Astrocyte of the spinal cord (primary cell): ENCODE measurements around the gene MCEMP1.

Experiments used
- DNase-seq: peaks from one replicate; pipeline ENCODE4 v3.0.0; 2011; ENCODE audit warnings: low read depth, low spot score
- H3K4me3 ChIP-seq: 2 replicates; pipeline ENCODE4 v1.5.1; 2011; ENCODE audit warnings: low read depth, mild to moderate bottlenecking, low read length, moderate library complexity
- CTCF ChIP-seq: IDR thresholded peaks from 2 replicates; pipeline ENCODE4 v1.5.1; 2012; ENCODE audit warnings: low read depth, mild to moderate bottlenecking, low read length, inconsistent platforms
- in situ Hi-C: cut with HindIII; loops from 2 replicates; pipeline ENCODE4 v1.10.0; 2017; ENCODE audit warnings: low sequenced_read_pairs

MCEMP1 gene

GRCh38 chr19:7685546-7686445 lies 8.9 kb downstream of the MCEMP1 start:
- in situ Hi-C loops: no loop called here
- H3K4me3 ChIP-seq: no peak overlapping the region
- TF ChIP-seq CTCF: no peak
- DNase-seq: no peak

- no peak for DNase-seq
- no peak overlapping the region for H3K4me3 ChIP-seq
- in situ Hi-C loops: no loop called here
- no peak for TF ChIP-seq CTCF
Observed at GRCh38 chr19:7687177-7687576, 10.3 kb downstream of the MCEMP1 start.

- in situ Hi-C loops: no loop called here
- TF ChIP-seq CTCF: no peak
- DNase-seq: no peak
- H3K4me3 ChIP-seq: no peak overlapping the region
Observed at GRCh38 chr19:7689165-7689564, 12.3 kb downstream of the MCEMP1 start.

GRCh38 chr19:7690779-7691258 lies 13.9 kb downstream of the MCEMP1 start:
- in situ Hi-C loops: no loop called here
- no peak for TF ChIP-seq CTCF
- no peak for DNase-seq
- H3K4me3 ChIP-seq: no peak overlapping the region

GRCh38 chr19:7691497-7691896 lies 14.6 kb downstream of the MCEMP1 start:
- TF ChIP-seq CTCF: no peak
- in situ Hi-C loops: no loop called here
- no peak overlapping the region for H3K4me3 ChIP-seq
- DNase-seq: no peak

- TF ChIP-seq CTCF: no peak
- no peak for DNase-seq
- no peak overlapping the region for H3K4me3 ChIP-seq
- in situ Hi-C loops: no loop called here
Observed at GRCh38 chr19:7692417-7693088, 15.7 kb downstream of the MCEMP1 start.
